Superior temporal gyrus (tissue), 1 donor: ENCODE data around the gene MT1F.

Experiments
- DNase-seq: peaks from one replicate; pipeline ENCODE4 v3.0.0-alpha.2; 2016; ENCODE audit errors: extremely low spot score

The MT1F gene

DNA sequence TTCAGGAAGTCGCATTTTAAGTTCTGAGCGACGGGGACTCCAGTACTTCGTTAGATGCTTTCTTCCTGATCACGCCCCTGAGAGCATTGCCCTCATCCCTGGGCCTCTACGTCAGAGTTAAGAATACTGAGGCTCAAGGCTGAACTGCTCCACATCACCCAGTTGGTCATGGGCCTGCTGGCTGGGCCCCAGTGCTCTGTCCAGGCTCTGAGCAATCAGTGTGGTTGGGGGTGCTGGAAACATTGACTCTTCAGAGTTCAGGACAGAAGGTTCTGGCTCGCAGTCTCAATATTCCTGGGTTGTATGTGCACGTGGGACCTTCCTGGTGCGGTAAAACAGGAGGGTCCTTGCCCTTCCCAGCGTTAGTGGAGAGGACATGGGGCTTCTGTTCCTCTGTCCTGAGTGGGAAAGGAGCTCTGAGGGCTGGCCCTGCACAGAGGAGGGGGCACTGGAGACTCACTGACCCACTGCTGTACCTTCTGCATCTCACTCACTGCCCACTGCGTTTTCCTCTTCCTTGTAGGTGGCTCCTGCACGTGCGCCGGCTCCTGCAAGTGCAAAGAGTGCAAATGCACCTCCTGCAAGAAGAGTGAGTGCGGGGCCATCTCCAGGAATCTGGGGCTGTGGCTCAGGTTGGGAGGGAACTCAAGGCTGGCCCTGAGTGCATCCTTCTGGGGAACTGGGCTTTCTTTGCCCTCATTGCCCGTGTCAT lies 31.7 kb upstream of the MT1F start:
- DNase-seq, result no peak

DNA sequence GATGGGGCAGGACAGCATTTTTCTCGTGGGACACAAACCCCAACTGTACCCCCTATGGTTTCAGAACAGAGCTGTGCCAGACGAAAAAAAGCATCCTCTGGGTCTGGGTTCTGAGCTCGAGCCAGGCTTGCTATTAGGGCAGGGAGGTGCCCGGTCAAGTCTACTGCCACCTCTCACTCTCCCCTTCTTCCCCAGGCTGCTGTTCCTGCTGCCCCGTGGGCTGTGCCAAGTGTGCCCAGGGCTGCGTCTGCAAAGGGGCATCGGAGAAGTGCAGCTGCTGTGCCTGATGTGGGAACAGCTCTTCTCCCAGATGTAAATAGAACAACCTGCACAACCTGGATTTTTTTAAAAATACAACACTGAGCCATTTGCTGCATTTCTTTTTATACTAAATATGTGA lies 31.1 kb upstream of the MT1F start:
- DNase-seq, result no peak

DNA sequence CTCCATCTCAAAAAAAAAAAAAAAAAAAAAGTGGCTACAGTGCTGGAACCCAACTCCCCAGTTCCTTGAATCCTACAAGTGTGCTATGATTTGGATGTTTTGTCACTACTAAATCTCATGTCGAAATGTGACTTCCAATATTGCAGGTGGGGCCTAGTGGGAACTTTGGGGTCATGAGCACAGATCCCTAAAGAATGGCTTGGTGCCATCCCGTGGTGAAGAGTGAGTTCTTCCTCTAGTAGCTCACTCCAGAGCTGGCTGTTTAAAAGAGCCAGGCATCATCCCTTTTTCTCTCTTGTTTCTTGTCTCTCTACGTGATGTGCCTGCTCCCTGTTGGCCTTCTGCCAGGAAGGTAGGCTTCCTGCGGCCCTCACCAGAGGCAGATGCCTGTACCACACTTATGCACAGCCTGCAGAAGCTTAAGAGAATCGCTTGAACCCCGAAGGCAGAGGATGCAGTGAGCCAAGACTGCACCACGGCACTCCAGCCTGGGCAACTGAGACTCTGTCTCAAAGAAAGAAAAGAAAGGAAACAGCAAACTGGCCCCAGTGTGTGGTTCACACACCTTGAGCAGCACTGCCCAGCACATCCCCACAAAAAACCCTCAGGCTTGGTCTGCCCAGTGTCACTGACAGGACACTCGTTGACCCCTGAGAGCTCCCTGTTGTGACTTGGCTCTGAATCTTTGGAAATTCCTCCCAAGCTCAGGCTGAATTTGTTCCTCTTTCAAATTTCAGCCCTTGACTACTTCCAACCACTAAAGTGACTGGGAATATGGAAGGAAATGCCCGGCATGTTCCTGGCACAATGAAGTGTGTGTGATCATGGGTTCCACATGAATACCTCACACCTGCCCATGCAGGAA lies 29.0 kb upstream of the MT1F start:
- no peak for DNase-seq

DNA sequence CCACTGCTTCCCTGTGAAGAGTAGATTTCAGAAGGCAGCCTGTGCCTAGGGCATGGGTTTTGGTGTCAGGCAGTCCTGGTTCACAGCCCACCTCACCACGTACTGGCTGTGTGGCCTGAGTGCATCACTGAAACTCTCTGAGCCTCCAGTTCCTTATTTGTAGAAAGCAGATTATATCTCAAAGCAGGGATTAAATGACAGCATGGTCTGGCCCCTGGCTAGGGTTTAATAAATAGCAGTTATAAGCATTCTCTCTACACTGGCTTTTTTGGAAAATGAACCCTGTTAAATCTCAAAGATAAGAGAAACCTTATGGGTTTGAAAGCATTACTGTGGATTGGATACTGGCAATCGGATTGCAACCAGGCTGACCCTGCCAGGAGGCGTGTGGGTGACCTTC lies 28.2 kb upstream of the MT1F start:
- DNase-seq, result no peak

DNA sequence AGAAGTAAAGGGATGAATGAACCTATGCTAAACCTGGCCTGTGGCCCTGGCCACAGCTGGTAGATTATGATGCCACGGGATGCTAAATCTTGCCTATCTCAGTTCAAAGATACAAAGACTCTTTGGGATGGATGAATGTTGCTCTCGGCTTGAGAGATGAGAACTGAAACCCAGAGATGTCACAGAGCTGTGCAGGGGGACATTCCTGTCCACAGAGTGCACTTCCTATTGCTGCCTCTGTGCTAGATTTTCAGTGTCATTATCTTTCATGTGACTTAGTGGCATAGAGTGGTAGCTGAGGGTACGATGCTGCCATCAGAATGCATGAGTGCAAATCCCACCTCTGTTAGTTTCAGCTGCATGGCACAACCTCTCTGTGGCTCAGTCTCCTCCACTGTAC lies 27.6 kb upstream of the MT1F start:
- DNase-seq, result no peak

DNA sequence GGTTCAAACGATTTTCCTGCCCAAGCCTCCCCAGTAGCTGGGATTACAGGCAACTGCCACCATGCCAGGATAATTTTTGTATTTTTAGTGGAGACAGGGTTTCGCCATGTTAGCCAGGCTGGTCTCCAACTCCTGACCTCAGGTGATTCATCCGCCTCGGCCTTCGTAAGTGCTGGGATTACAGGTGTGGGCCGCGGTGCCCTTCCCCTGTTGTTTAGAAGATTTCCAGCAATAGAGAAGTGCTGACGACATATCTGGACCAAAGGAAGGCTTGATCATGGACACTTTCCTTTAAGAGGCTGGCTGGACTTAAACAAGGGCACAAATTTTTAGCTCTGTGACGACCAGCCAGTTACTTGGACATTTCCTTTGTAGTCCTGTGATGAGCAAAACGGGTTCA lies 26.6 kb upstream of the MT1F start:
- DNase-seq, result no peak

DNA sequence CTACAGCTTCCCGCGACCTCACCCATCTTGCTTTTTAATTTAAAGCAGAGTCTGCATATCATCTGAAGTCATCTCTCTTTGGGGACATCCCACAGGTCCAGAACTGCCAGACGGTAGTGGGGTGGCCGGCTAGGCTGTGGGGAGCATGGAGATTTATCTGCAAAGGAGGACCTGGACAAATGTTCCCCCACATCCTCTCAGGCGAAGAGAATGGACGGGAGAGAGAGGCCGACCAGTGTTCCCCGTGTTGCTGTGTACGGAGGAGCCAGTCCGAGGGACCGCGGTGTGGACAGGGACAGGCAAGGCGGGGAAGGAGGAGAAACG lies 26.0 kb upstream of the MT1F start:
- DNase-seq, result no peak

DNA sequence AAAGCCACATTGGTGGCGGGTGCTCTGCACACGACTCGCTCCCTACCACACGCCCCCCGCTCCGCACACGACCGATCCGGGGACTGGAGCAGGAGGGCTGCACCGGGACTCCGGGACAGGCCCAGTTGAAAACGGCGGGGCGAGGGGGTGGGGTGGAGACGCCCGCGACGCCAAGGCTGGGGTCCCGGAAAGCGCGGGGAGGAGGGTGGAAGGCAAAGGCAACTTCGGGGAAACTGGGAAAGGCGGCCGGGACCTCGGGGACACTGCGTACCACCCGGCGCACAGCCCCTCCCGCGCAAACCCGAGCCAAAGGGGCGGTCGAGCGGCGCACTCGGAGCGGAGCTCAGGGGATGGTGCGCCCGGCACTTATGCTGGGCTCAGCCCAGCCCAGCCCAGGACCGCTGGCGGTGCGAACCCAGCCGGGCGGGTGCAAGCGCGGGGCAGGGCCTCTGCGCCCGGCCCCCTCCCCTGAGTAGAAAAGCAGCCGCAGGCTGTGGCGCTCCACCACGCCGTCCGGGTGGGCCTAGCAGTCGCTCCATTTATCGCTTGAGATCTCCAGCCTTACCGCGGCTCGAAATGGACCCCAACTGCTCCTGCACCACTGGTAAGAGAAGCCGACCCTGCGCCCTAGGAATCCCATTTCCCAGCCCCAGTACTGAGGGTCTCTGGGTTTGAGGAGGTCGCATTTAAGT lies 25.5 kb upstream of the MT1F start, which contains the start of gene MT1M:
TSS of gene MT1M (plus strand) at position 504 of the 692 bp plus-strand sequence. CDS start at position 577, 73 bp downstream.
- DNase-seq, result peak; percentile 21

DNA sequence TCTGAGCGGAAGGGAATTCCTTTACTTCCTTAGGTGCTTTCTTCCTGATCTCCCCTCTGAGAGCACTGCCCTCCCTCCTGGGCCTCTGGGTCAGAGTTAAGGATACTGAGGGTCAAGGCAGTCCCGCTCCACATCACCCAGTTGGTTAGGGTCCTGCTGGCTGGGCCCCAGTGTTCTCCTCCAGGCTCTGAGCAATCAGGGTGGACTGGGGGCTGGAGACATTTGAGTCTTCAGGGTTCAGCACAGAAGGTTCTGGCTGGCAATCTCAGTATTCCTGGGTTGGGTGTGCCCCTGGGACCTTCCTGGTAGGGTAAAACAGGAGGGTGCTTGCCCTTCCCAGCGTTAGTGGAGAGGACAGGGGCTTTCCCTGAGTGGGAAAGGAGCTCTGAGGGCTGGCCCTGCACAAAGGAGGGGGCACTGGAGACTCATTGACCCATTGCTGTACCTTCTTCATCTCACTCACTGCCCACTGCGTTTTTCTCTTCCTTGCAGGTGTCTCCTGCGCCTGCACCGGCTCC lies 24.9 kb upstream of the MT1F start:
- DNase-seq, result no peak

DNA sequence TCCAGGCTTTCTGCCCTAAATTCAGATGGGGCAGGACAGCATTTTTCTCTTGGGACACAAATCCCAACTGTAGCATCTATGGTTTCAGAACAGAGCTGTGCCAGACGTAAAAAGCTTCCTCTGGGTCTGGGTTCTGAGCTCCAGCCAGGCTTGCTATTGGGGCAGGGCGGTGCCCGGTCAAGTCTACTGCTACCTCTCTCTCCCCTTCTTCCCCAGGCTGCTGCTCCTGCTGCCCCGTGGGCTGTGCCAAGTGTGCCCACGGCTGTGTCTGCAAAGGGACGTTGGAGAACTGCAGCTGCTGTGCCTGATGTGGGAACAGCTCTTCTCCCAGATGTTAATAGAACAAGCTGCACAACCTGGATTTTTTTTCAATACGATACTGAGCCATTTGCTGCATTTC lies 24.2 kb upstream of the MT1F start:
- no peak for DNase-seq

DNA sequence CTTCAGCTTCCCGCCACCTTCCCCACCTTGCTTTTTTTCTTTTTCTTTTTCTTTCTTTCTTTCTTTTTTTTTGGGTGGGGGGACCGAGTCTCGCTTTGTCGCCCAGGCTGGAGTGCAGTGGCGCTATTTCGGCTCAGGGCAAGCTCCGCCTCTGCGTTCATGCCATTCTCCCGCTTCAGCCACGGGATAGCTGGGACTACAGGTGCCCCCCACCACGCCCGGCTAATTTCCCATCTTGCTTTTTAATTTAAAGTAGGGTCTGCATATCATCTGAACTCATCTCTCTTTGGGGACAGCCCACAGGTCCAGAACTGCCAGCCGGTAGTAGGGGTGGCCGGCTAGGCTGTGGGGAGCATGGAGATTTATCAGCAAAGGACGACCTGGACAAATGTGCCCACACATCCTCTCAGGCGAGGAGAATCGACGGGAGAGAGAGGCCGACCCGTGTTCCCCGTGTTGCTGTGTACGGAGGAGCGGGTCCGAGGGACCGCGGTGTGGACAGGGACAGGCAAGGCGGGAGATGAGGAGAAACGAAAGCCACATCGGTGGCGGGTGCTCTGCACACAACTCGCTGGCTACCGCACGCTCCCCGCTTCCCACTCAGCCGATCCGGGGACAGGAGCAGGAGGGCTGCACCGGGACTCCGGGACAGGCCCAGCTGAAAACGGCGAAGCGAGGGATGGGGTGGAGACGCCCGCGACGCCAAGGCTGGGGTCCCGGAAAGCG lies 22.9 kb upstream of the MT1F start:
- DNase-seq, result no peak

DNA sequence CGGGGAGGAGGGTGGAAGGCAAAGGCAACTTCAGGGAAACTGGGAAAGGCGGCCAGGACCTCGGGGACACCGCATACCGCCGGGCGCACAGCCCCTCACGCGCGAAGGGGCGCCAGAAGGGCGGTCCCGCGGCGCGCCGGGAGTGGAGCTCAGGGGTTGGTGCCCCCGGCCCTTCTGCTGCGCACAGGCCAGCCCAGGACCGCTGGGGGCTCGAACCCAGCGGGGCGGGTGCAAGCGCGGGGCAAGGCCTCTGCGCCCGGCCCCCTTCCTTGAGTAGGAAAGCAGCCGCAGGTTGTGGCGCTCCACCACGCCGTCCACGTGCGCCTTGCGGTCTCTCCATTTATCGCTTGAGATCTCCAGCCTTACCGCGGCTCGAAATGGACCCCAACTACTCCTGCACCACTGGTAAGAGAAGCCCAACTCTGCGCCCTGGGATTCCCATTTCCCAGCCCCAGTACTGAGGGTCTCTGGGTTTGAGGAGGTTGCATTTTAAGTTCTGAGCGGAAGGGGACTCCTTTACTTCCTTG lies 22.3 kb upstream of the MT1F start:
- DNase-seq, result no peak

DNA sequence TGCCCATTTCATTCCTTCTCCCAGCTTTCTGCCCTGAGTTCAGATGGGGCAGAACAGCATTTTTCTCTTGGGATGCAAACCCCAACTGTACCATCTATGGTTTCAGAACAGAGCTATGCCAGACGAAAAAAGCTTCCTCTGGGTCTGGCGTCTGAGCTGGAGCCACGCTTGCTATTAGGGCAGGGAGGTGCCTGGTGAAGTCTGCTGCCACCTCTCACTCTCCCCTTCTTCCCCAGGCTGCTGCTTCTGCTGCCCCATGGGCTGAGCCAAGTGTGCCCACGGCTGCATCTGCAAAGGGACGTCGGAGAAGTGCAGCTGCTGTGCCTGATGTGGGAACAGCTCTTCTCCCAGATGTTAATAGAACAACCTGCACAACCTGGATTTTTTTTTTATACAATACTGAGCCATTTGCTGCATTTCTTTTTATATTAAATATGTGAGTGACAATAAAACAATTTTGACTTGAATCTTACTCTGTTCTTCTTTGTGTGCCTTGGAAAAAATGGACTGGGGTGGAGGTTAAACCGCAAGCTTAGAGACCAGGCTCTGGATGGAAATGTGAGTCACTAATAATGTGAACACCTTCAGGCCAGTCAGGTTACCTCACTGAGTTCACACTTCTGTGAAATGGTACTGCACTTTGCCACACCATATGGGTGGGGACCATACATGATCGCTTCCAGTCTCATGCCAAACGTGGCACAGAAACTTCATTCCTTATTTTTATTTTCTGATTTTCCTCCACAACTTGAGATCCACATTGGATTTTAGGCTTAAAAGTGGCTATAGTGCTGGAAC lies 20.9 kb upstream of the MT1F start:
- DNase-seq, result no peak

DNA sequence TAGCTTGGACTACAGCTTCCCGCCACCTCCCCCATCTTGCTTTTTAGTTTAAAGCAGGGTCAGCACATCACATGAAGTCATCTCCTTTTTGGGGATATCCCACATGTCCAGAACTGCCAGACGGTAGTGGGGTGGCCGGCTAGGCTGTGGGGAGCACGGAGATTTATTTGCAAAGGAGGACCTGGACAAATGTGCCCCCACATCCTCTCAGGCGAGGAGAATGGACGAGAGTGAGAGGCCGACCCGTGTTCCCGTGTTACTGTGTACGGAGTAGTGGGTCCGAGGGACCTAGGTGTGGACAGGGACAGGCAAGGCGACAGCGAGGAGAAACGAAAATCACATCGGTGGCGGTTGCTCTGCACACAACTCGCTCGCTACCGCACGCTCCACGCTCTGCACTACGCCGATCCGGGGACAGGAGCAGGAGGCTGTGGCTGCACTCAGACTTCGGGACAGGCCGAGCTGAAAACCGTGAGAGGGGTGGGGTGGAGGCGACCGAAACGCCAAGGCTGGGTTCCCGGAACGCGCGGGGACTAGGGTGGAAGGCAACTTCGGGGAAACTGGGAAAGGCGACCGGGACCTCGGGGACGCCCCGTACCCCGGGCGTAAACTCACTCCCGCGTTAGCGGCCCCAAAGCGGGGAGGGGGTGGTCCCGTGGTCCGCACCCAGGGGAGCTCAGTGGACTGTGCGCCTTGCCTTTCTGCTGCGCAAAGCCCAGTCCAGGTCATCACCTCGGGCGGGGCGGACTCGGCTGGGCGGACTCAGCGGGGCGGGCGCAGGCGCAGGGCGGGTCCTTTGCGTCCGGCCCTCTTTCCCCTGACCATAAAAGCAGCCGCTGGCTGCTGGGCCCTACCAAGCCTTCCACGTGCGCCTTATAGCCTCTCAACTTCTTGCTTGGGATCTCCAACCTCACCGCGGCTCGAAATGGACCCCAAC lies 19.7 kb upstream of the MT1F start, which contains the start of gene MT1A:
TSS of gene MT1A (plus strand) at position 853 of the 937 bp plus-strand sequence. CDS start at position 926, 73 bp downstream.
- no peak for DNase-seq

DNA sequence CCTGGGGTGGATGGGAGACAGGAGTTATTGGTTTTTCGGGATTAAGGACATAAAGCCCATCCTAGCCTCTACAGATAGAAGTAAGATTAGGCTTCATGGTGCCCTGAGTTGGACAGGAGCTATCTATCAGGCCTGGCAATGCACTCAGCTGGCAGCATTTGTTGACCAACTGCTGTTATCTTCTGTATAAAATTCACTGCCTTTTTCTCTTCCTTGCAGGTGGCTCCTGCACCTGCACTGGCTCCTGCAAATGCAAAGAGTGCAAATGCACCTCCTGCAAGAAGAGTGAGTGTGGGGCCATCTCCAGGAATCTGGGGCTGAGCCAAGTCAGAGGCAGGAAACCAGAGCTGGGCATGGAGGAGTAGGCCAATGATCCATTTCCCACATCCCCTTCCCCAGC lies 18.7 kb upstream of the MT1F start:
- DNase-seq, result no peak

DNA sequence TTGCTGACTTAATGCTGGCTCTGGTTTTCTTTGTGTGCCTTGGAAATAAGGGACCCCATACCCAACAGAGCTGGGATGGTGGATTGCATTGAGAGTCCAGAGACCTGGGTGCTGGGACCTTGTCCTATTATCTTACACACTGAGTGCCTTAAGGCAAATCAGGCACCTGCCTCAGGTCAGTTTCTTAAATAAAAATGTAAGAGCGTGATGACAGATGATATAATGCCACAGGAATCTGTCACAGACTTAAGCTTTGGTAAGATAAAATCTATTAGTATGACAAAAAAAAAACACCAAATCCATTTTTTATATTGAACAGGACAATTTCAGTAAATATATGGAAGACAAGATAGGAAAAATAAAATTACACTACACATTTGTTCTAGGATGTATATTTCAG lies 17.7 kb upstream of the MT1F start:
- DNase-seq, result no peak

DNA sequence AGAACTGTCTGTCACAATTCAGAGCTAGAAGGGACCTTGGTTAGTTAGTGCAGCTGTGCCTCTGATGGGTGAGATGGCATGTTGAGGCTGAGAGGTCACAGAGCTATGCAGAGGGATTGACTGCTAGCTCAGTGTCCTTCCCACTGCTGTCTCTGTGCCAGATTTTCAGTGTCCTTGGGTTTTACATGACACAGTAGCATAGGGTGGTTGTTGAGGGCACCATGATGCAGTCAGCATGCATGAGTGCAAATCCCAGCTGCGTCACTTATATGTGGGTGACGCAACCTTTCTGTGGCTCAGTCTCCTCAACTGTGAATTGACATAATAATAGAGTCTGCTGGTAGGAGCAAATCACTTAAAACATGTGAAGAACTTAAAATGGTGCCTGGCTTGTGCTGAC lies 16.6 kb upstream of the MT1F start:
- no peak for DNase-seq

DNA sequence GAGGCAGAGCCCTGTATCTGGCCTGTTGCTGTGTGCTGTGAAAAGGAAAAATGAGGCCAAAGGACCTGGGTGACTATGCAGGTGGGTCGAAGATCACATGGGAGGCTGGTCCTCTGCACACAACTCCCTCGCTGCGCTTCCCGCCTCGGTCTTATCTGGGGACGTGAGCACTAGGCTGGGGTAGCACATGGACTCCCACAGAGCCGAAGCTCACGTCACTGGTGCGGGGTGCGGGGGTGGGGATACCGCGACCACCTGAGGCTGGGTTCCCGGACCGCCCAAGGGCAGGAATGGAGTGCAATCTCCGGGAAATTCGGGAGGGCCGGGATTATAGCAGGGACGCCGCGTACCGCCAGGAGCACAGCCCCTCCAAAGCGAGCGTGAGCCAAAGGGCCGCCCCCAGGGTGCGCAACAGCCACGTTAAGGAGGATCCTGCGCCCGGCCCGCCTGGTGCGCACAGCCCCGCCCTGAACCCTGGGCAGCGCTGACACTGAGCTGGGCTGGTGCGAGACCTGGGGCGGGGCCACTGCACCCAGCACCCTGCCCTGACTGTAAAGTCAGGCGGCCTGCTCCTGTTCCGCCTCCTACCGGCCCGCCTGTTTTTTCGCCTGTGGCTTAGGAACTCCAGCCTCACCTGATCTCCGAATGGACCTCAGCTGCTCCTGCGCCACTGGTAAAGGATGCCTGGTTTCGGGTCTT lies 14.5 kb upstream of the MT1F start:
- no peak for DNase-seq

DNA sequence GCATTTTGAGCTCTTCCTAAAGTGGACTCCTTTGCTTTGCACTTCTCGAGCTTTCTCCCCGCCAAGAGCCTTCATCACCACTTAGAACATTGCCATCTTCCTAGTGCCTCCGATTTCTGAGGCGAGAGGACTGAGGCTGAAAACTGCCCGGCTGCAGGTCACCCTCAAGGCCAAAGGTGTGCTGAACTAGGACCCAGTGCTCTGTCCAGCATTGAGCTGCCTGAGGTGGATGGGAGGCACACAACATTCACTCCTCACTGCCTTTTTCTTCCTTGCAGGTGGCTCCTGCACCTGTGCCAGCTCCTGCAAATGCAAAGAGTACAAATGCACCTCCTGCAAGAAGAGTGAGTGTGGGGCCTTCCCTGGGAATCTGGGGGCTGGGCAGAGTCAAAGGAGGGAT lies 13.9 kb upstream of the MT1F start:
- no peak for DNase-seq
